Measurements from ENCODE around the gene RBFOX2. TPM values are rescaled to one million over a fixed set of nuclear protein-coding genes. Genes with fewer than 3 reads are reported as not detected.

RBFOX2 gene
- total and polyA plus RNA-seq, 2 experiments from 2014 or later, result 88.8 to 131 TPM

DNA sequence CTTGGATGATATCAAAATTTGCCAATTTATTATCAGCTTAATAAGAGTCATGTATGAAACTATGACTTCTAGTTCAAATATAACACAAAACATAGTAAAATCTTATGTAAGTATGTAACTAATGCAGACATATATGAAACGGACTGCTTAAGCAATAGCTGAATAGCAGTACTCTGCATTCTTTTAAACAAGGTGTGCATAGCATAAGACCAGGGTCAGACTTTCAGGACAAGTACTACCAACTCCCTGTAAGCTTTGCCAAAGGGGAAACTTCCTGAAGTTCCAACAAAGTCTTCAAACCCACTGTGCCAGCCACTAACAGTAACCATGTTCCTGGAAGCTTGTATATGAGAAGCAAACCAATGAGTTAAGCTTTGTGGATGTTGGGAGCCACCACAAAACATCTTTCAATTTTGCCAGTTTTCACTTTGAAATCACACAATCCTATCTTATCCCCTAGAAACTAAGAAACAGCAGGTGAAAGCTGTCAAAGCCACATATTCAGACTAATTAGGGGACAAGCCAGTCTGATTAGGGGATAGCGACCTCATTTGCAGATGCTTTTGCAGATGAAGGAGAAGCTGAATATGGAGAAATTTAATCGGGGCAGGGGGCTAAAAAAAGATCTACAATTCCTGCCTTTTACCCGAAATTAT lies 13.3 kb downstream of the RBFOX2 start:
- H3K27ac ChIP-seq (ENCODE audit: low read depth), result no peak overlapping the region
- peaks cover 43% of the 10 kb centered on the region for H4K20me1 ChIP-seq (replicated peaks; ENCODE audit: insufficient read depth)
- no peaks in the 10 kb centered on the region for H3K27me3 ChIP-seq (ENCODE audit: insufficient read depth)
- Mint-ChIP-seq H3K4me3 (no peak overlapping the region), H3K4me1 (peaks cover 56% of the 10 kb centered on the region), H3K27ac (no peak overlapping the region), H3K27me3 (ENCODE audit: insufficient read depth, low read depth, poor library complexity) (no peaks in the 10 kb centered on the region), H3K36me3 (ENCODE audit: low read depth) (peaks cover under 1% of the 10 kb centered on the region; the same call in 1 of the 3 replicates), H3K9me3 (no peaks in the 10 kb centered on the region; the same call in 2 of the 3 replicates)
- TF ChIP-seq REST (IDR thresholded peaks at IDR 0.05; ENCODE audit: unreplicated experiment) (no peak), ZNF114 (CRISPR knock-in tag; IDR thresholded peaks at IDR 0.05) (no peak), POLR2AphosphoS5 (IDR thresholded peaks at IDR 0.05; ENCODE audit: low read depth) (no peak), NANOG (IDR thresholded peaks at IDR 0.05; ENCODE audit: borderline replicate concordance) (no peak), EZH2phosphoT487 (IDR thresholded peaks at IDR 0.05; ENCODE audit: unreplicated experiment) (no peak), ZNF462 (CRISPR knock-in tag; IDR thresholded peaks at IDR 0.05) (no peak), JUNB (IDR thresholded peaks at IDR 0.05; ENCODE audit: unreplicated experiment) (no peak), ZNF331 (CRISPR knock-in tag; IDR thresholded peaks at IDR 0.05; ENCODE audit: low read depth) (no peak), STAT1 (IDR thresholded peaks at IDR 0.05; ENCODE audit: unreplicated experiment) (no peak), EZH2 (IDR thresholded peaks at IDR 0.05; ENCODE audit: low read depth, unreplicated experiment) (no peak), CTCF (conservative IDR thresholded peaks at IDR 0.05; ENCODE audit: low read depth in 2 of 2) (no peak), CREB1 (CRISPR knock-in tag; IDR thresholded peaks at IDR 0.05; ENCODE audit: low read depth) (no peak)
- TF ChIP-seq, protein P1, sequence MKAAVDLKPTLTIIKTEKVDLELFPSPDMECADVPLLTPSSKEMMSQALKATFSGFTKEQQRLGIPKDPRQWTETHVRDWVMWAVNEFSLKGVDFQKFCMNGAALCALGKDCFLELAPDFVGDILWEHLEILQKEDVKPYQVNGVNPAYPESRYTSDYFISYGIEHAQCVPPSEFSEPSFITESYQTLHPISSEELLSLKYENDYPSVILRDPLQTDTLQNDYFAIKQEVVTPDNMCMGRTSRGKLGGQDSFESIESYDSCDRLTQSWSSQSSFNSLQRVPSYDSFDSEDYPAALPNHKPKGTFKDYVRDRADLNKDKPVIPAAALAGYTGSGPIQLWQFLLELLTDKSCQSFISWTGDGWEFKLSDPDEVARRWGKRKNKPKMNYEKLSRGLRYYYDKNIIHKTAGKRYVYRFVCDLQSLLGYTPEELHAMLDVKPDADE (IDR thresholded peaks at IDR 0.05), result no peak
- no peak for DNase-seq (ENCODE audit: low spot score)
- no peaks in the 10 kb centered on the region for H3K9me2 ChIP-seq (ENCODE audit: insufficient read depth)
- H3K36me3 ChIP-seq (ENCODE audit: insufficient read depth), result no peaks in the 10 kb centered on the region
- peaks cover 54% of the 10 kb centered on the region for H3K4me1 ChIP-seq (ENCODE audit: insufficient read depth)
- peaks cover 100% of the 10 kb centered on the region for H3K79me2 ChIP-seq (replicated peaks; ENCODE audit: insufficient read depth)
- H3F3A ChIP-seq (replicated peaks; ENCODE audit: low read depth), result no peaks in the 10 kb centered on the region
- H2AFZ ChIP-seq, result no peak overlapping the region
- no peak overlapping the region for H3K4me3 ChIP-seq
- ATAC-seq, result no peak
- no peak overlapping the region for H3K4me2 ChIP-seq

Data from GM23338 (cell line).